Measurements from ENCODE around the gene SLC26A8.
"Not testable (repeated sequence)": the region's sequence is repeated elsewhere in the genome, so short reads cannot be mapped to it uniquely, and the experiment has no call there.

SLC26A8 gene

GRCh38 chr6:35911871-35912653 lies 112.4 kb downstream of the SLC26A8 start:
- peaks cover 19% of the 10 kb centered on the region for H3K9me3 Mint-ChIP-seq
- no peak overlapping the region for H3K4me3 Mint-ChIP-seq
- H3K27me3 Mint-ChIP-seq, result no peaks in the 10 kb centered on the region
- H3K27ac Mint-ChIP-seq, result no peak overlapping the region
- H3K36me3 Mint-ChIP-seq (ENCODE audit: low read depth), result peaks cover 77% of the 10 kb centered on the region
- H3K4me1 Mint-ChIP-seq (ENCODE audit: low read depth), result peaks cover 11% of the 10 kb centered on the region

GRCh38 chr6:35909571-35909970 lies 114.9 kb downstream of the SLC26A8 start:
- H3K27me3 Mint-ChIP-seq, H3K4me3 Mint-ChIP-seq, H3K27ac Mint-ChIP-seq: not testable (repeated sequence)
- H3K36me3 Mint-ChIP-seq (ENCODE audit: low read depth), result peaks cover 87% of the 10 kb centered on the region
- peaks cover 19% of the 10 kb centered on the region for H3K9me3 Mint-ChIP-seq
- H3K4me1 Mint-ChIP-seq (ENCODE audit: low read depth), result peaks cover 18% of the 10 kb centered on the region

- not testable (repeated sequence) for H3K27ac Mint-ChIP-seq, H3K27me3 Mint-ChIP-seq, H3K4me3 Mint-ChIP-seq
- Mint-ChIP-seq H3K4me1 (ENCODE audit: low read depth) (peaks cover 21% of the 10 kb centered on the region), H3K9me3 (peaks cover 19% of the 10 kb centered on the region), H3K36me3 (ENCODE audit: low read depth) (peaks cover 85% of the 10 kb centered on the region)
Measured at GRCh38 chr6:35908753-35909401, 115.6 kb downstream of the SLC26A8 start.

- peaks cover 23% of the 10 kb centered on the region for H3K4me1 Mint-ChIP-seq (ENCODE audit: low read depth)
- no peak overlapping the region for H3K4me3 Mint-ChIP-seq
- H3K27ac Mint-ChIP-seq, result no peak overlapping the region
Measured at GRCh38 chr6:35907750-35908149, 116.7 kb downstream of the SLC26A8 start.

GRCh38 chr6:35906499-35906846 lies 118.0 kb downstream of the SLC26A8 start:
- no peak overlapping the region for H3K4me3 Mint-ChIP-seq
- peaks cover 77% of the 10 kb centered on the region for H3K36me3 Mint-ChIP-seq (ENCODE audit: low read depth)
- H3K27me3 Mint-ChIP-seq, result no peaks in the 10 kb centered on the region
- H3K9me3 Mint-ChIP-seq, result peaks cover 19% of the 10 kb centered on the region
- no peak overlapping the region for H3K27ac Mint-ChIP-seq
- H3K4me1 Mint-ChIP-seq (ENCODE audit: low read depth), result peaks cover 22% of the 10 kb centered on the region

More at GRCh38 chr6:35907750-35908149, 116.7 kb downstream of the SLC26A8 start:
- peaks cover 82% of the 10 kb centered on the region for H3K36me3 Mint-ChIP-seq (ENCODE audit: low read depth)
- H3K27me3 Mint-ChIP-seq, result no peaks in the 10 kb centered on the region
- peaks cover 19% of the 10 kb centered on the region for H3K9me3 Mint-ChIP-seq

- Mint-ChIP-seq H3K4me1 (ENCODE audit: low read depth) (peaks cover 22% of the 10 kb centered on the region), H3K36me3 (ENCODE audit: low read depth) (peaks cover 77% of the 10 kb centered on the region), H3K27me3 (no peaks in the 10 kb centered on the region), H3K27ac (no peak overlapping the region), H3K9me3 (peaks cover 18% of the 10 kb centered on the region), H3K4me3 (no peak overlapping the region)
Measured at GRCh38 chr6:35905841-35906498, 118.5 kb downstream of the SLC26A8 start.

GRCh38 chr6:35905141-35905785 lies 119.2 kb downstream of the SLC26A8 start:
- H3K36me3 Mint-ChIP-seq (ENCODE audit: low read depth), result peaks cover 77% of the 10 kb centered on the region
- H3K27ac Mint-ChIP-seq, result no peak overlapping the region
- H3K27me3 Mint-ChIP-seq, result no peaks in the 10 kb centered on the region
- H3K4me1 Mint-ChIP-seq (ENCODE audit: low read depth), result peaks cover 22% of the 10 kb centered on the region
- H3K4me3 Mint-ChIP-seq, result no peak overlapping the region
- peaks cover 14% of the 10 kb centered on the region for H3K9me3 Mint-ChIP-seq

GRCh38 chr6:35903679-35904078 lies 120.8 kb downstream of the SLC26A8 start:
- Mint-ChIP-seq H3K4me1 (ENCODE audit: low read depth) (peaks cover 22% of the 10 kb centered on the region), H3K36me3 (ENCODE audit: low read depth) (peaks cover 74% of the 10 kb centered on the region), H3K27me3 (no peaks in the 10 kb centered on the region), H3K9me3 (peaks cover 4% of the 10 kb centered on the region), H3K4me3 (no peak overlapping the region), H3K27ac (no peak overlapping the region)

- Mint-ChIP-seq H3K27me3 (no peaks in the 10 kb centered on the region), H3K27ac (no peak overlapping the region), H3K9me3 (no peaks in the 10 kb centered on the region), H3K4me1 (ENCODE audit: low read depth) (peaks cover 8% of the 10 kb centered on the region), H3K4me3 (no peak overlapping the region), H3K36me3 (ENCODE audit: low read depth) (peaks cover 70% of the 10 kb centered on the region)
Measured at GRCh38 chr6:35900448-35900847, 124.0 kb downstream of the SLC26A8 start.

GRCh38 chr6:35898003-35898402 lies 126.4 kb downstream of the SLC26A8 start:
- Mint-ChIP-seq H3K27me3 (no peaks in the 10 kb centered on the region), H3K9me3 (no peaks in the 10 kb centered on the region), H3K4me3 (no peak overlapping the region), H3K4me1 (ENCODE audit: low read depth) (peaks cover 9% of the 10 kb centered on the region), H3K36me3 (ENCODE audit: low read depth) (peaks cover 72% of the 10 kb centered on the region), H3K27ac (no peak overlapping the region)

GRCh38 chr6:35897486-35897885 lies 127.0 kb downstream of the SLC26A8 start:
- H3K9me3 Mint-ChIP-seq, result no peaks in the 10 kb centered on the region
- H3K27me3 Mint-ChIP-seq, result no peaks in the 10 kb centered on the region
- H3K27ac Mint-ChIP-seq, result no peak overlapping the region
- peaks cover 72% of the 10 kb centered on the region for H3K36me3 Mint-ChIP-seq (ENCODE audit: low read depth)
- no peak overlapping the region for H3K4me3 Mint-ChIP-seq
- H3K4me1 Mint-ChIP-seq (ENCODE audit: low read depth), result peaks cover 5% of the 10 kb centered on the region

GRCh38 chr6:35897036-35897435 lies 127.4 kb downstream of the SLC26A8 start:
- Mint-ChIP-seq H3K9me3 (no peaks in the 10 kb centered on the region), H3K27me3 (no peaks in the 10 kb centered on the region), H3K36me3 (ENCODE audit: low read depth) (peaks cover 70% of the 10 kb centered on the region), H3K4me1 (ENCODE audit: low read depth) (peaks cover 5% of the 10 kb centered on the region), H3K27ac (no peak overlapping the region), H3K4me3 (no peak overlapping the region)

GRCh38 chr6:35896228-35896627 lies 128.2 kb downstream of the SLC26A8 start:
- H3K27me3 Mint-ChIP-seq, result no peaks in the 10 kb centered on the region
- H3K4me3 Mint-ChIP-seq, result no peak overlapping the region
- peaks cover 64% of the 10 kb centered on the region for H3K36me3 Mint-ChIP-seq (ENCODE audit: low read depth)
- H3K4me1 Mint-ChIP-seq (ENCODE audit: low read depth), result peaks cover 5% of the 10 kb centered on the region
- no peaks in the 10 kb centered on the region for H3K9me3 Mint-ChIP-seq
- H3K27ac Mint-ChIP-seq, result no peak overlapping the region

- no peaks in the 10 kb centered on the region for H3K9me3 Mint-ChIP-seq
- H3K36me3 Mint-ChIP-seq (ENCODE audit: low read depth), result peaks cover 61% of the 10 kb centered on the region
- H3K27me3 Mint-ChIP-seq, result no peaks in the 10 kb centered on the region
- no peak overlapping the region for H3K27ac Mint-ChIP-seq
- H3K4me1 Mint-ChIP-seq (ENCODE audit: low read depth), result peaks cover 5% of the 10 kb centered on the region
- H3K4me3 Mint-ChIP-seq, result no peak overlapping the region
Measured at GRCh38 chr6:35895560-35895959, 128.9 kb downstream of the SLC26A8 start.

GRCh38 chr6:35894776-35895175 lies 129.7 kb downstream of the SLC26A8 start:
- no peak overlapping the region for H3K4me3 Mint-ChIP-seq
- peaks cover 61% of the 10 kb centered on the region for H3K36me3 Mint-ChIP-seq (ENCODE audit: low read depth)
- H3K4me1 Mint-ChIP-seq (ENCODE audit: low read depth), result peaks cover 5% of the 10 kb centered on the region
- H3K9me3 Mint-ChIP-seq, result no peaks in the 10 kb centered on the region
- no peaks in the 10 kb centered on the region for H3K27me3 Mint-ChIP-seq
- no peak overlapping the region for H3K27ac Mint-ChIP-seq
